Smooth muscle cell (in vitro differentiated cells): ENCODE data around the gene EIF4EBP2. TPM values are rescaled to one million over a fixed set of nuclear protein-coding genes. Genes with fewer than 3 reads are reported as not detected.

ENCODE experiments used
- DNase-seq: peaks from one replicate; lab custom pipeline; 2025; ENCODE audit not compliant: unreplicated experiment; lab: John Stamatoyannopoulos, UW
- H2AFZ ChIP-seq: fragments of 200-600 bp; sonication (generic); 2 replicates; pipeline ENCODE4 v1.6.0; 2016; ENCODE audit warnings: antibody characterized with exemption, low read depth, mild to moderate bottlenecking
- H3F3A ChIP-seq: fragments of 200-600 bp; sonication (generic); 2 replicates; pipeline ENCODE4 v1.6.0; 2017; ENCODE audit warnings: antibody characterized with exemption, low read depth
- H3K27ac ChIP-seq: fragments of 200-600 bp; sonication (generic); 2 replicates; pipeline ENCODE4 v1.5.1; 2016; ENCODE audit warnings: low read depth, mild to moderate bottlenecking
- H3K27me3 ChIP-seq: fragments of 200-600 bp; sonication (generic); 2 replicates; pipeline ENCODE4 v1.6.1; 2016; ENCODE audit warnings: low read depth, mild to moderate bottlenecking
- H3K36me3 ChIP-seq: fragments of 200-600 bp; sonication (generic); 2 replicates; pipeline ENCODE4 v1.5.1; 2016; ENCODE audit warnings: low read depth
- H3K4me1 ChIP-seq: fragments of 200-600 bp; sonication (generic); 2 replicates; pipeline ENCODE4 v1.5.1; 2016; ENCODE audit warnings: low read depth
- H3K4me2 ChIP-seq: fragments of 200-600 bp; sonication (generic); 2 replicates; pipeline ENCODE4 v1.6.0; 2016; ENCODE audit warnings: mild to moderate bottlenecking
- H3K4me3 ChIP-seq: fragments of 200-600 bp; sonication (generic); 2 replicates; pipeline ENCODE4 v1.5.1; 2016; ENCODE audit warnings: mild to moderate bottlenecking
- H3K79me2 ChIP-seq: fragments of 200-600 bp; sonication (generic); 2 replicates; pipeline ENCODE4 v1.6.0; 2016; ENCODE audit warnings: low read depth, mild to moderate bottlenecking
- H3K9ac ChIP-seq: fragments of 200-600 bp; sonication (generic); 2 replicates; pipeline ENCODE4 v1.6.0; 2016; ENCODE audit warnings: low read depth
- H3K9me3 ChIP-seq: fragments of 200-600 bp; sonication (generic); replicated peaks from 2 replicates; pipeline ENCODE4 v1.5.1; 2016; ENCODE audit warnings: low read depth
- H4K20me1 ChIP-seq: fragments of 200-600 bp; sonication (generic); 2 replicates; pipeline ENCODE4 v1.6.0; 2016; ENCODE audit warnings: low read depth
- WGBS: methylation state at CpG from one replicate; pipeline ENCODE4 v1.1.7; 2016; ENCODE audit warnings: low lambda C conversion rate; 5-methylcytosine and 5-hydroxymethylcytosine counted together
- polyA plus RNA-seq: library from polyadenylated mRNA; unstranded; fragments of >200 nt; fragmentation: Nextera tagmentation; extraction: Ambion mirVana; gene quantifications from 2 replicates; pipeline ENCODE4 v1.2.1, GENCODE V29; 2016
- total RNA-seq: library from RNA; depleted of rRNA; stranded (reverse); fragments of >200 nt; gene quantifications from 2 replicates; pipeline ENCODE4 v1.2.3, GENCODE V29; 2014
- TF ChIP-seq, protein P1 (sequence below): fragments of 200-600 bp; sonication (generic); IDR thresholded peaks from 2 replicates; pipeline ENCODE4 v1.5.1; 2017; ENCODE audit warnings: borderline replicate concordance, mild to moderate bottlenecking, antibody characterized with exemption; ENCODE audit not compliant: insufficient read depth, poor library complexity, severe bottlenecking

Gene EIF4EBP2
- total and polyA plus RNA-seq, 2 experiments from 2014 or later: 35.9 to 43.9 TPM

DNA sequence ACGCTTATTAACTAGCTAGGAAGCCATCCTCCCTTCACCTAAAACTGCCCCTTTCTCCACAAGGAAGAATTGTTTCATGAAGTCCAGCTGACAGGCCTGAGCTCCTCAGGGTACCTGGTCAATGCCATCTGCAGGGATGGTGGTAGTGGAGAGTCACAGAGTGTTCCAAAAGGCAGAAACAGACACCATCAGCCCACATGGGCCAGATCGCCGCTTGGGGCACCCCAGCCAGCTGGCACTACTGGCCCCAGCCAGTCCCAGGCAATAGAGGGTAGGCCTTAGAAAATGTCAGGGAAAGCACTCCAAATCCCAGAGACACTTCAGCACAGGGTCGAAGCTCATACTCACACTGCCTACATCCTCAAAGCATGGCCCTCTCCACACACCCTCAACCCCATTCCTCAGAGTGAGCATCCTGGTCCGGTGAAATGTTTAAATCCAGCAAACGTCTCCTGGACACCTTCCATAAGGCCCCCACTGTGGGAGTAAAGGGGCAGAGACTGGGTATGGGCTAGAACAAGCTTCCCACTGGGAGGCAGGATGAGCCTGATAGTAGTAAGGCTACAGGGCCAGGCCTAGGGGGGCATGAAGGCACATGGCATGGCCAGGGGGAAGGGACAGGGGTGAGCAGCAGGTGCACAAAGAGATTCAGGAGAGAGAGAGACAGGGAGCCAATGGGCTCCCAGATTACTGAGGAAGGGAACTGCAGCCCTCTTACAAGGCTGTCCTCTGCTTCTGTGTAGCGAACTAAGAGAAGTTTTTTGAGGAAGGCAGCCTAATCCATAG is 23.4 kb upstream of the EIF4EBP2 start:
- H3K4me1 ChIP-seq: peaks cover 12% of the 10 kb centered on the region
- no peaks in the 10 kb centered on the region for H3K79me2 ChIP-seq
- no peak overlapping the region for H2AFZ ChIP-seq
- no peak for DNase-seq
- H3K9ac ChIP-seq: no peak overlapping the region
- peaks cover 49% of the 10 kb centered on the region for H4K20me1 ChIP-seq
- H3F3A ChIP-seq: no peaks in the 10 kb centered on the region
- no peak overlapping the region for H3K4me3 ChIP-seq
- TF ChIP-seq, protein P1, sequence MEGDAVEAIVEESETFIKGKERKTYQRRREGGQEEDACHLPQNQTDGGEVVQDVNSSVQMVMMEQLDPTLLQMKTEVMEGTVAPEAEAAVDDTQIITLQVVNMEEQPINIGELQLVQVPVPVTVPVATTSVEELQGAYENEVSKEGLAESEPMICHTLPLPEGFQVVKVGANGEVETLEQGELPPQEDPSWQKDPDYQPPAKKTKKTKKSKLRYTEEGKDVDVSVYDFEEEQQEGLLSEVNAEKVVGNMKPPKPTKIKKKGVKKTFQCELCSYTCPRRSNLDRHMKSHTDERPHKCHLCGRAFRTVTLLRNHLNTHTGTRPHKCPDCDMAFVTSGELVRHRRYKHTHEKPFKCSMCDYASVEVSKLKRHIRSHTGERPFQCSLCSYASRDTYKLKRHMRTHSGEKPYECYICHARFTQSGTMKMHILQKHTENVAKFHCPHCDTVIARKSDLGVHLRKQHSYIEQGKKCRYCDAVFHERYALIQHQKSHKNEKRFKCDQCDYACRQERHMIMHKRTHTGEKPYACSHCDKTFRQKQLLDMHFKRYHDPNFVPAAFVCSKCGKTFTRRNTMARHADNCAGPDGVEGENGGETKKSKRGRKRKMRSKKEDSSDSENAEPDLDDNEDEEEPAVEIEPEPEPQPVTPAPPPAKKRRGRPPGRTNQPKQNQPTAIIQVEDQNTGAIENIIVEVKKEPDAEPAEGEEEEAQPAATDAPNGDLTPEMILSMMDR: no peak
- H3K36me3 ChIP-seq: no peaks in the 10 kb centered on the region
- 91% methylated on average over 7 of the region's 7 CpGs for WGBS
- H3K9me3 ChIP-seq: no peaks in the 10 kb centered on the region
- H3K27me3 ChIP-seq: peaks cover 10% of the 10 kb centered on the region
- no peak overlapping the region for H3K4me2 ChIP-seq
- H3K27ac ChIP-seq: no peak overlapping the region

DNA sequence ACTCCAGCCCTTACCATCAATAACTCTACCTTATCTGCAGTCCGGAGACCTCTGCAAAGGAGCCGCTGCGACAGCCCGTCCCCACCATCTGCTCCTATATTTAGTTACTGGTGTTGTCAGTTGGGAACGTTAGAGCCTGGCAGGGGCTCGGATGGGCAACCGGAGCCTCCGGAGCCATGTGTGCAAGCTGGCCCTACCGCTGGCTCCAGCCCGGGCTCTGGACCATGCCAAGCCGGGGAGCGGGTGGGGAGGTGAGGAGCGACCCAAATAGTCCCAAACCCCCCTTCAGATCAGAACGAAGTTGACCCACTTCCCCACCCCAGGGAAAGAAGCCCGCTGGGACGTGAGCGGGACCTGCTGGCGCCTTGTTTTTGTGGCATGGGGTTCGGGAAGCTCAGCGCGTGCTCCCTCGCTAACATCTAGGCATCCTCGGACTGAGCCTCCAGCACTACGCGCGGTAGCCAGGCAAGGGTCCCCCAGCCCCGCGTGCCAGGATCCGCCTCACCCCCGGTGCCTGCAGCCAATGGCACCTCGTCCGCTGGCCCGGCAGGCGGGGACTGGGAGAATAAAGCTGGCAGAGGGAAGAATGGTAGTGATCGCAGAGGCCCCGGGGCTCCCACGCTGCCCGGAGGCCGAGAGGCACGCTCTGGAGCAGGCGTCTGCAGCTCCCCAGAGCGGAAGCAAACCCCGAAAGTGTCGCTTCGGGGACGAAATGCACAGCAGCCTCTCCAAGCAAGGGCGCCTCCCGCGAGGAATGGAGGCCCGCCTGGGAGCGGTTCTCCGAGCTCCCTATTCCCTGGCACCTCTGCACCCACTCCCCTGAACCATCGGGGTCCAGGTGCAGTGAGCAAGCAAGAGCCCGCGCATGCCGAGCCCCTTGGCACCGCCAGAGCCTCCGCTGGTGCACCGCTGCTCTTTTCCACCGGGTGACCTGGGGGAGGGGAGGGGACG is 22.2 kb upstream of the EIF4EBP2 start:
- peaks cover 12% of the 10 kb centered on the region for H3K4me1 ChIP-seq
- no peak for DNase-seq
- no peaks in the 10 kb centered on the region for H3K36me3 ChIP-seq
- H3K9me3 ChIP-seq: no peaks in the 10 kb centered on the region
- peaks cover 10% of the 10 kb centered on the region for H3K27me3 ChIP-seq
- H3K4me3 ChIP-seq: peak overlapping the region; percentile 73
- peak overlapping the region; percentile 86 for H2AFZ ChIP-seq
- WGBS: 4% methylated on average over 59 of the region's 61 CpGs
- no peaks in the 10 kb centered on the region for H3K79me2 ChIP-seq
- TF ChIP-seq, protein P1: no peak
- no peak overlapping the region for H3K9ac ChIP-seq
- H3K27ac ChIP-seq: no peak overlapping the region
- peak overlapping the region; percentile 98 for H3K4me2 ChIP-seq
- no peaks in the 10 kb centered on the region for H3F3A ChIP-seq
- H4K20me1 ChIP-seq: peaks cover 41% of the 10 kb centered on the region

DNA sequence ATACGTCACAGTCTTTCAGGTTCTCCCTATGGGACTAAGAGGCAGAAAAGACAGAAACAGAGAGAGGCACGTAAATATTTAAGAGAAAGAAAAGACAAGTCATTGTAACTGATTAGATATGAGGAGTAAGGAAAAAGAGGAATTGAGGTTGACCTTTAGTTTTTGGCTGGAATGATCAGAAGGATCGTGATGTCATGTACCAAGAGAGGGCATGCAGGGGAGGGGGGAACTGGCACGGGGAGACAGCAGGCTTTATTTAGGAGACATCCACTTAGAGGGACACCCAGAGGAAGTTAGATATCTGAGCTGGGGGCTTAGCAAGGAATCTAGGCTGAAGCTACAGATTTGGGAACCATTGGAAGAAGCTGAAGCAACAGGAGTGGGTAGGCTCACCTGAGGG is 12.3 kb upstream of the EIF4EBP2 start:
- Histone ChIP-seq H3K79me2 (no peaks in the 10 kb centered on the region), H3K4me2 (no peak overlapping the region), H3K4me1 (no peaks in the 10 kb centered on the region), H3K27me3 (no peaks in the 10 kb centered on the region), H3F3A (no peaks in the 10 kb centered on the region), H4K20me1 (no peaks in the 10 kb centered on the region), H3K4me3 (no peak overlapping the region), H2AFZ (no peak overlapping the region), H3K27ac (no peak overlapping the region), H3K36me3 (no peaks in the 10 kb centered on the region), H3K9me3 (no peaks in the 10 kb centered on the region), H3K9ac (no peak overlapping the region)
- DNase-seq: no peak
- 70% methylated on average over 4 of the region's 4 CpGs for WGBS
- TF ChIP-seq, protein P1: no peak
